ENCODE results near the gene ERC2. TPM values are rescaled to one million over a fixed set of nuclear protein-coding genes. Genes with fewer than 3 reads are reported as not detected.

ERC2 gene
- total RNA-seq, 1 donor: 0.36 TPM

DNA sequence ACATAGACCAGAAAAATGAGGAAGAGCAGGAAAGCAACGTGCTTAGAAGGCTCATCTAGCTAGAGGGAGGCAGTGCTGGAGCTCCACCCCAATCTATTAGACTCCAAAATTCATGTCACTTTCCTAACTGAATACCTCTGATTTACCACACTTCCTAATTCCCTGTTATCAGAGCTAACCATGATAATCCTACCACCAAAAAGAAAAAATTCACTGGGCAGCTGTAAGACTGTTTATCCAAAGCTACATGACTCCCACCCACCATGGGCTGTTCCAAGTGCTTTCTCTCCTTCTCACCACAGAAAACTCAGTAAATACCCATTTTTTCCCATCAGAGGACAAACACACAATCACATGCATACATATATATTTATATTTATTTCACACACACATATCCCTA is 501.7 kb downstream of the ERC2 start:
- Histone ChIP-seq H3K27ac (ENCODE audit: low read depth, low read length) (no peak overlapping the region), H4K20me1 (ENCODE audit: insufficient read depth, low read length) (no peaks in the 10 kb centered on the region), H2AFZ (ENCODE audit: low read length) (no peak overlapping the region), H3K4me2 (ENCODE audit: insufficient read depth, low read length) (no peak overlapping the region), H3K27me3 (ENCODE audit: insufficient read depth, low read length) (no peaks in the 10 kb centered on the region), H3K36me3 (ENCODE audit: insufficient read depth, low read length) (no peaks in the 10 kb centered on the region), H3K4me1 (ENCODE audit: insufficient read depth, low read length) (no peaks in the 10 kb centered on the region), H3K4me3 (ENCODE audit: insufficient read depth, low read length) (no peak overlapping the region), H3K9me3 (ENCODE audit: low read depth, low read length) (no peaks in the 10 kb centered on the region), H3K79me2 (ENCODE audit: insufficient read depth, low read length) (no peaks in the 10 kb centered on the region)
- DNase-seq (ENCODE audit: insufficient read length, low spot score, missing footprints): no peak
- TF ChIP-seq, protein P1, sequence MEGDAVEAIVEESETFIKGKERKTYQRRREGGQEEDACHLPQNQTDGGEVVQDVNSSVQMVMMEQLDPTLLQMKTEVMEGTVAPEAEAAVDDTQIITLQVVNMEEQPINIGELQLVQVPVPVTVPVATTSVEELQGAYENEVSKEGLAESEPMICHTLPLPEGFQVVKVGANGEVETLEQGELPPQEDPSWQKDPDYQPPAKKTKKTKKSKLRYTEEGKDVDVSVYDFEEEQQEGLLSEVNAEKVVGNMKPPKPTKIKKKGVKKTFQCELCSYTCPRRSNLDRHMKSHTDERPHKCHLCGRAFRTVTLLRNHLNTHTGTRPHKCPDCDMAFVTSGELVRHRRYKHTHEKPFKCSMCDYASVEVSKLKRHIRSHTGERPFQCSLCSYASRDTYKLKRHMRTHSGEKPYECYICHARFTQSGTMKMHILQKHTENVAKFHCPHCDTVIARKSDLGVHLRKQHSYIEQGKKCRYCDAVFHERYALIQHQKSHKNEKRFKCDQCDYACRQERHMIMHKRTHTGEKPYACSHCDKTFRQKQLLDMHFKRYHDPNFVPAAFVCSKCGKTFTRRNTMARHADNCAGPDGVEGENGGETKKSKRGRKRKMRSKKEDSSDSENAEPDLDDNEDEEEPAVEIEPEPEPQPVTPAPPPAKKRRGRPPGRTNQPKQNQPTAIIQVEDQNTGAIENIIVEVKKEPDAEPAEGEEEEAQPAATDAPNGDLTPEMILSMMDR (IDR thresholded peaks at IDR 0.05; ENCODE audit: extremely low read depth, low read depth, low read length): no peak

DNA sequence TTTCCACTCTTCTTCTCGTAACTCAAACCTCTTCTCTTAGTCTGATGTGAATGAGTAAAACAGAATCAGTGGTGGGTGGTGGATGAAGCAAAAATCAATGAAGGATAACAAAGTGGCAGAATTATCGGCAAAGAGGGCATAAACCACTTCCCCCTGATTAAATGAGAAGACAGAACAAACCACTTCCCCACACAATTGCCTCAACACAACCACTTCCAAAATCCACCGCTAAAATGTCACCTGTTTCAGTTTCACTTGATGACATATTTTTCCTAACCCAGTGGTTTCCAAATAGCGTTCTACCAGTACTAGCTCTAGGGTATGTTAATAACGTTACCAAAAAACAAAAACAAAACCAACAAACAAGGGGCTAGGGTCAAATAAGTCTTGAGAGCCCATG is 502.5 kb downstream of the ERC2 start:
- DNase-seq (ENCODE audit: insufficient read length, low spot score, missing footprints): no peak
- TF ChIP-seq, protein P1 (IDR thresholded peaks at IDR 0.05; ENCODE audit: extremely low read depth, low read depth, low read length): no peak
- H3K9me3 ChIP-seq (ENCODE audit: low read depth, low read length): no peaks in the 10 kb centered on the region
- H2AFZ ChIP-seq (ENCODE audit: low read length): no peak overlapping the region
- no peaks in the 10 kb centered on the region for H3K27me3 ChIP-seq (ENCODE audit: insufficient read depth, low read length)
- H4K20me1 ChIP-seq (ENCODE audit: insufficient read depth, low read length): no peaks in the 10 kb centered on the region
- H3K4me2 ChIP-seq (ENCODE audit: insufficient read depth, low read length): no peak overlapping the region
- no peak overlapping the region for H3K27ac ChIP-seq (ENCODE audit: low read depth, low read length)
- no peaks in the 10 kb centered on the region for H3K4me1 ChIP-seq (ENCODE audit: insufficient read depth, low read length)
- no peaks in the 10 kb centered on the region for H3K79me2 ChIP-seq (ENCODE audit: insufficient read depth, low read length)
- H3K4me3 ChIP-seq (ENCODE audit: insufficient read depth, low read length): no peak overlapping the region
- H3K36me3 ChIP-seq (ENCODE audit: insufficient read depth, low read length): no peaks in the 10 kb centered on the region

DNA sequence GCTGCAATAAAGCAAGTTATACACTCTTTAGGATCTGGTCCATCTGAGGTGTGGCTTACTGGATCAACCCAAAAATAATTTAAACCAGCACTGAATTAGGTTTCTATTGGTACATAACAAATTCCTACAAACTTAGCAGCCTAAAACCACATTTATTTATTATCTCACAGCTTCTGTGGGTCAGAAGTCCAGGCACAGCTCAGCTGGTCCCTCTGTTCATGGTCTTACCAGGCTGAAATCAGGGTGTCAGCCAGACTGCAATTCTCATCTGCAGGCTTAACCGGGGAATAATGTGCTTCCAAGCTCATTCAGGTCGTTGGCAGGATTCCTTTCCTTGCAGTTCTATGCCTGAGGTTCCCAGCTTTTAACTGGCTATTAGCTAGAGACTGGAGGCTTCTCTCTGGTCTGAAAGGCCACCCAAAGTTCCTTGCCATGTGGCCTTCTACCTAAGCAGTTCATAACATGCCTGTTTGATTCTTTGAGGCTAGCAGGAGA is 503.7 kb downstream of the ERC2 start:
- Histone ChIP-seq H3K36me3 (ENCODE audit: insufficient read depth, low read length) (no peaks in the 10 kb centered on the region), H2AFZ (ENCODE audit: low read length) (no peak overlapping the region), H3K27ac (ENCODE audit: low read depth, low read length) (no peak overlapping the region), H3K27me3 (ENCODE audit: insufficient read depth, low read length) (no peaks in the 10 kb centered on the region), H3K4me1 (ENCODE audit: insufficient read depth, low read length) (no peaks in the 10 kb centered on the region), H3K4me3 (ENCODE audit: insufficient read depth, low read length) (no peak overlapping the region), H4K20me1 (ENCODE audit: insufficient read depth, low read length) (no peaks in the 10 kb centered on the region), H3K9me3 (ENCODE audit: low read depth, low read length) (no peaks in the 10 kb centered on the region), H3K79me2 (ENCODE audit: insufficient read depth, low read length) (no peaks in the 10 kb centered on the region), H3K4me2 (ENCODE audit: insufficient read depth, low read length) (no peak overlapping the region)
- no peak for DNase-seq (ENCODE audit: insufficient read length, low spot score, missing footprints)
- TF ChIP-seq, protein P1 (IDR thresholded peaks at IDR 0.05; ENCODE audit: extremely low read depth, low read depth, low read length): no peak

DNA sequence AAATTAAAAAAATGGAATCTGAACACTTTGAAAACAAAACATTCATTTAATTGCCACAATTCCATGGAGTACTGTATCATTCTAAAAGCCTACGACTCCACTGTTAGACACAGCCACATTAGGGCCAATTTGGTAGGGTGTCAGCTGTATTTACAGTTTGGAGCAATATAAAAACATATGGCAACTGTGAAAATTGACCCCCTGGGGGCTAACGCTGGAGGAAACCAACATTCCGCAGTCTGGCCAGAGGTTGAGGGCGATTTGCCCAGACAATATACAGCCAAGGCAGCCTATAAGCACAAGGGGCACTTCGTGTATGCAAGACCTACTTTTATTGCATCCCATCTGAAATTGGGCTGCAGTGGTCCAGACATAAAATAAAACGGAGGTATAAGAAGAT is 504.7 kb downstream of the ERC2 start:
- Histone ChIP-seq H3K4me3 (ENCODE audit: insufficient read depth, low read length) (no peak overlapping the region), H3K79me2 (ENCODE audit: insufficient read depth, low read length) (no peaks in the 10 kb centered on the region), H2AFZ (ENCODE audit: low read length) (no peak overlapping the region), H4K20me1 (ENCODE audit: insufficient read depth, low read length) (no peaks in the 10 kb centered on the region), H3K4me2 (ENCODE audit: insufficient read depth, low read length) (no peak overlapping the region), H3K27ac (ENCODE audit: low read depth, low read length) (no peak overlapping the region), H3K9me3 (ENCODE audit: low read depth, low read length) (no peaks in the 10 kb centered on the region), H3K36me3 (ENCODE audit: insufficient read depth, low read length) (no peaks in the 10 kb centered on the region), H3K4me1 (ENCODE audit: insufficient read depth, low read length) (no peaks in the 10 kb centered on the region), H3K27me3 (ENCODE audit: insufficient read depth, low read length) (no peaks in the 10 kb centered on the region)
- DNase-seq (ENCODE audit: insufficient read length, low spot score, missing footprints): no peak
- TF ChIP-seq, protein P1 (IDR thresholded peaks at IDR 0.05; ENCODE audit: extremely low read depth, low read depth, low read length): no peak

Data from osteoblast (primary cell).